CD14-positive monocyte (primary cell): ENCODE data around the gene UBE2I. TPM values are rescaled to one million over a fixed set of nuclear protein-coding genes. Genes with fewer than 3 reads are reported as not detected.
A peak's percentile ranks its signal among the peaks of the same experiment; 100 is the strongest.

Source experiments
- DNase-seq, 3 donors: peaks; one replicate each; pipeline ENCODE4 v3.0.0-alpha.2; 2011 to 2022
- H2AFZ ChIP-seq: 2 replicates; pipeline ENCODE4 v1.6.0; 2012; ENCODE audit warnings: mild to moderate bottlenecking, low read depth, low read length, inconsistent platforms; ENCODE audit not compliant: insufficient read depth, poor library complexity, severe bottlenecking
- H3K27ac ChIP-seq, 2 donors: 1 replicate in 1 of 2; 2 replicates in 1 of 2; pipeline ENCODE4 v1.5.1; 2012 to 2013; ENCODE audit warnings: low read length in 2 of 2, control low read depth in 1 of 2, inconsistent platforms in 1 of 2, low read depth in 1 of 2, mild to moderate bottlenecking in 1 of 2
- H3K27me3 ChIP-seq, 2 donors: one replicate each; pipeline versions ENCODE4 v1.6.0 to v1.6.1; 2011 to 2013; ENCODE audit warnings: low read length in 2 of 2; ENCODE audit not compliant: control insufficient read depth in 2 of 2, insufficient read depth in 2 of 2
- H3K36me3 ChIP-seq, 2 donors: replicated peaks in 1 of 2; 1 replicate in 1 of 2; 2 replicates in 1 of 2; pipeline versions ENCODE4 v1.5.1 to v1.6.1; 2012 to 2013; ENCODE audit warnings: low read length in 2 of 2, control low read depth in 1 of 2, inconsistent platforms in 1 of 2, mild to moderate bottlenecking in 1 of 2; ENCODE audit not compliant: insufficient read depth in 2 of 2, control insufficient read depth in 1 of 2
- H3K4me1 ChIP-seq, 2 donors: 1 replicate in 1 of 2; 2 replicates in 1 of 2; pipeline versions ENCODE4 v1.5.1 to v1.6.1; 2012 to 2013; ENCODE audit warnings: low read length in 2 of 2, control low read depth in 1 of 2, inconsistent platforms in 1 of 2, mild to moderate bottlenecking in 1 of 2, moderate library complexity in 1 of 2; ENCODE audit not compliant: insufficient read depth in 2 of 2, control insufficient read depth in 1 of 2
- H3K4me2 ChIP-seq: replicated peaks from 2 replicates; pipeline ENCODE3; 2012; ENCODE audit warnings: low read length, moderate library complexity, mild to moderate bottlenecking; ENCODE audit not compliant: poor library complexity, severe bottlenecking; ENCODE audit errors: extremely low read depth
- H3K4me3 ChIP-seq, 3 experiments: fragments of 200-600 bp in 1 of 3; sonication (generic) in 1 of 3; replicated peaks in 1 of 3; 1 replicate in 2 of 3; 2 replicates in 1 of 3; pipeline ENCODE4 v1.5.1; 2011 to 2013; ENCODE audit warnings: low read length in 3 of 3, mild to moderate bottlenecking in 3 of 3, control low read depth in 2 of 3, low read depth in 2 of 3, inconsistent platforms in 1 of 3, moderate library complexity in 1 of 3
- H3K79me2 ChIP-seq: 2 replicates; pipeline ENCODE4 v1.6.0; 2012; ENCODE audit warnings: mild to moderate bottlenecking, control low read depth, inconsistent platforms, low read length, moderate library complexity; ENCODE audit not compliant: insufficient read depth
- H3K9ac ChIP-seq: 2 replicates; pipeline ENCODE4 v1.6.0; 2017; ENCODE audit warnings: low read length, mild to moderate bottlenecking; ENCODE audit not compliant: insufficient read depth, poor library complexity, severe bottlenecking
- H3K9me3 ChIP-seq, 2 donors: replicated peaks in 1 of 2; 1 replicate in 1 of 2; 2 replicates in 1 of 2; pipeline versions ENCODE4 v1.5.1 to v1.6.1; 2012 to 2013; ENCODE audit warnings: low read length in 2 of 2, control low read depth in 1 of 2; ENCODE audit not compliant: control insufficient read depth in 1 of 2, insufficient read depth in 1 of 2
- H4K20me1 ChIP-seq: 2 replicates; pipeline ENCODE4 v1.6.0; 2012; ENCODE audit warnings: mild to moderate bottlenecking, low read length, control low read depth, moderate library complexity; ENCODE audit not compliant: insufficient read depth
- H3K27ac Mint-ChIP-seq, 7 donors: one replicate each; pipeline ENCODE4 v1.8.0; 2020; ENCODE audit warnings: mild to moderate bottlenecking in 7 of 7, mixed read lengths in 7 of 7, moderate library complexity in 6 of 7, inconsistent platforms in 2 of 7
- H3K27me3 Mint-ChIP-seq, 3 donors: one replicate each; pipeline ENCODE4 v1.8.0; 2021 to 2022; ENCODE audit warnings: low read depth in 3 of 3, mild to moderate bottlenecking in 3 of 3, mixed read lengths in 3 of 3, moderate library complexity in 3 of 3, inconsistent platforms in 1 of 3
- H3K36me3 Mint-ChIP-seq, 2 donors: one replicate each; pipeline ENCODE4 v1.8.0; 2020; ENCODE audit warnings: mixed read lengths in 2 of 2, inconsistent platforms in 1 of 2, mild to moderate bottlenecking in 1 of 2
- H3K4me1 Mint-ChIP-seq: one replicate; pipeline ENCODE4 v1.8.0; 2020; ENCODE audit warnings: mild to moderate bottlenecking, mixed read lengths
- H3K4me3 Mint-ChIP-seq, 2 donors: one replicate each; pipeline ENCODE4 v1.8.0; 2020; ENCODE audit warnings: mild to moderate bottlenecking in 2 of 2, mixed read lengths in 2 of 2, moderate library complexity in 1 of 2
- H3K9me3 Mint-ChIP-seq, 7 donors: one replicate each; pipeline ENCODE4 v1.8.0; 2020 to 2022; ENCODE audit warnings: mixed read lengths in 7 of 7, mild to moderate bottlenecking in 6 of 7, moderate library complexity in 6 of 7, inconsistent platforms in 2 of 7
- WGBS: methylation state at CpG from one replicate; pipeline ENCODE4 v1.1.5; 2013; ENCODE audit warnings: missing lambda C conversion rate; ENCODE audit not compliant: insufficient coverage; 5-methylcytosine and 5-hydroxymethylcytosine counted together
- intact Hi-C, 2 donors: fragments of 100-400 bp; cut with micrococcal nuclease; formaldehyde crosslinking; loops; one replicate each; pipeline versions ENCODE4 v1.15.0 to v1.15.1; 2023
- polyA minus RNA-seq: library from RNA; depleted of rRNA, polyadenylated mRNA; stranded (reverse); fragments of >200 nt; gene quantifications from 2 replicates; pipeline ENCODE4 v1.2.3, GENCODE V29; 2012
- polyA plus RNA-seq, 3 donors: library from polyadenylated mRNA; depleted of rRNA in 1 of 3; unstranded in 2 of 3; stranded (reverse) in 1 of 3; fragments of 300-500 nt in 2 of 3; fragments of >200 nt in 1 of 3; fragmentation: Illumina TruSeq in 2 of 3; gene quantifications; 1 replicate in 2 of 3; 2 replicates in 1 of 3; pipeline ENCODE4 v1.2.3, GENCODE V29; 2012 to 2021
- total RNA-seq, 12 experiments: library from RNA in 1 of 12; stranded (reverse) in 1 of 12; fragments of 120-200 nt in 1 of 12; gene quantifications; one replicate each; pipeline ENCODE4 v1.2.4 and lab custom pipeline; 2013 to 2026; ENCODE audit warnings: mixed read lengths in 6 of 12, inconsistent platforms in 1 of 12
- TF ChIP-seq, protein P1 (sequence below): fragments of 200-600 bp; IDR thresholded peaks from one replicate; pipeline ENCODE4 v1.8.0; 2022; ENCODE audit warnings: antibody characterized with exemption, mild to moderate bottlenecking

Gene UBE2I
- total RNA-seq (2013): 43.6 TPM
- polyA plus RNA-seq (100 to 1,000 TPM in 1 of 3 donors, 10 to 100 TPM in 2; 76.8 to 112 (median 88.8) TPM), polyA minus RNA-seq (41.3 and 53.0 TPM in 2 replicates), total RNA-seq (lab: John Stamatoyannopoulos, UW) (22.5 to 75.2 (median 53.9) reads per million in 11 experiments)

DNA sequence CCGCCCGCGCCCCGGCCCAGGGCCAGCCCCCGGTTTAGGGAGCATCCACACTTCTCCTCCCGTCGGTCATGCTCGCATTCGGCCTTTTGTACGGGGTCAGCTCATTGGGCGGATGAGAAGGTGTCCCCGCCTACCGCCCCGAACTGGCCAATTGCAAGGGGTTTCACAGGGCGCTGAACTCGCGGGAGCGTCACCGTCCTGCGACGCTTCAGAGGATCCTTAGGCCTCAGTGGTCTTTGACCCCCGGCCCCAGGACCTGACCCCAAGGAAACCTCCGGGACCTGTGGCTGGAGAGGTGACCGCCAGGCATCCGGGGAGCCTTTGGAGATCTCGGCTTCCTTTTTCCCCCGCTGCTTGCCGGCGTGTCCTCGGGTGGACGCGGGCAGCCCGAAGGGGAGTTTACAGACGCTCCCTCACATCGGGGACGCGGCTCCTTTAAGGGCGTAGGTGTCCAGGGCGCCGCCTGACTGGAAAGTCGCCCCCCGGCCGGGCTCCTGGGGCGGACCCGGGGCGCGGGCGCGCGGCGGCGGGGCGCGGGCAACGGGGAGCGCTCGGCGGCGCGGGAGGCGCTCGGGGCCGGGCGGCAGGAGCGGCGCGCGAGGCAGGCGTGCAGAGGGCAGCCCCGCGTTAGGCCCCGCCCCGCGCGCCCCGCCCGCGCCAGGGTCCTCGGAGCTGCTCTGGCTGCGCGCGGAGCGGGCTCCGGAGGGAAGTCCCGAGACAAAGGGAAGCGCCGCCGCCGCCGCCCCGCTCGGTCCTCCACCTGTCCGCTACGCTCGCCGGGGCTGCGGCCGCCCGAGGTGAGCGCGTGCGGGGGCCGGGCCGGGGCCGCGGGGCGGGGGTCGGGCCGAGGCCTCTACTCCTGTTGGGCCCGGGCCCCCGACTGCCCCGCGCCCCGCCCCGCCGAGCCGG, at the start of gene UBE2I:
TSS of gene UBE2I (plus strand) at position 660 of the 909 bp plus-strand sequence. CDS start 4,395 bp downstream, outside the sequence.
- Histone ChIP-seq H3K79me2 (peaks cover 44% of the 10 kb centered on the region), H3K27me3 (no peaks in the 10 kb centered on the region), H3K9me3 (no peaks in the 10 kb centered on the region), H3K4me2 (peak within 1 kb of the TSS; percentile 86), H2AFZ (peak within 1 kb of the TSS; percentile 87), H3K9ac (peak within 1 kb of the TSS; percentile 100), H3K27ac (peak within 1 kb of the TSS; percentile 99 to 100), H3K36me3 (peaks cover 17 to 20% of the 10 kb centered on the region in 2 donors), H3K4me3 (peak within 1 kb of the TSS; percentile 79 to 94 (median 87)), H4K20me1 (peaks cover 44% of the 10 kb centered on the region), H3K4me1 (peaks cover 30 to 33% of the 10 kb centered on the region in 2 donors)
- Mint-ChIP-seq H3K9me3 (peaks cover 0 to 2% (median 0%) of the 10 kb centered on the region in 7 donors), H3K27ac (peak within 1 kb of the TSS; percentile 96 to 100 (median 99)), H3K36me3 (peaks cover 5 to 17% of the 10 kb centered on the region in 2 donors), H3K27me3 (no peaks in the 10 kb centered on the region), H3K4me1 (peaks cover 38% of the 10 kb centered on the region), H3K4me3 (peak within 1 kb of the TSS; percentile 95 to 98)
- whole genome bisulfite sequencing: under 1% methylated on average over 112 of the region's 117 CpGs
- TF ChIP-seq, protein P1, sequence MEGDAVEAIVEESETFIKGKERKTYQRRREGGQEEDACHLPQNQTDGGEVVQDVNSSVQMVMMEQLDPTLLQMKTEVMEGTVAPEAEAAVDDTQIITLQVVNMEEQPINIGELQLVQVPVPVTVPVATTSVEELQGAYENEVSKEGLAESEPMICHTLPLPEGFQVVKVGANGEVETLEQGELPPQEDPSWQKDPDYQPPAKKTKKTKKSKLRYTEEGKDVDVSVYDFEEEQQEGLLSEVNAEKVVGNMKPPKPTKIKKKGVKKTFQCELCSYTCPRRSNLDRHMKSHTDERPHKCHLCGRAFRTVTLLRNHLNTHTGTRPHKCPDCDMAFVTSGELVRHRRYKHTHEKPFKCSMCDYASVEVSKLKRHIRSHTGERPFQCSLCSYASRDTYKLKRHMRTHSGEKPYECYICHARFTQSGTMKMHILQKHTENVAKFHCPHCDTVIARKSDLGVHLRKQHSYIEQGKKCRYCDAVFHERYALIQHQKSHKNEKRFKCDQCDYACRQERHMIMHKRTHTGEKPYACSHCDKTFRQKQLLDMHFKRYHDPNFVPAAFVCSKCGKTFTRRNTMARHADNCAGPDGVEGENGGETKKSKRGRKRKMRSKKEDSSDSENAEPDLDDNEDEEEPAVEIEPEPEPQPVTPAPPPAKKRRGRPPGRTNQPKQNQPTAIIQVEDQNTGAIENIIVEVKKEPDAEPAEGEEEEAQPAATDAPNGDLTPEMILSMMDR: no peak
- intact Hi-C loops: loop anchor here in 1 of 2 donors (10.0 kb wide), 1 partner anchor 106 kb away; the partner anchor contains the start of gene UNKL
- DNase-seq: peak; percentile 90 to 98 (median 94)

DNA sequence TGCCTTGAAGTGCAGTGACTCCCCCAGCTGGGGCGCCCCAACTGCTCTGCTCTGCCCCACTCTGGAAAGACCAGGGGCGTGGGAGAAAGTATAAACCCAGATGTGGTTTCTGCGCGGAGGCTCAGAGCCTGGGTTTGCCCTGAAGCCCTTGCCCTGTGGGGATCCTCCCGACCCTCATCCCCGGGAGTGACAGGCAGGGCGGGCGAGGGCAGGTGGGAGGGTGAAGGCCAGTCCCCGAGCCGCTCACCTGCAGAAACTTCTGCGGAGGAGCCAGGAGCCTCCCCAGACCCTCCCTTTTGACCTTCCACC, 49.7 kb upstream of the UBE2I start:
- Mint-ChIP-seq H3K9me3 (peaks cover under 1 to 7% (median 4%) of the 10 kb centered on the region in 7 donors), H3K4me3 (no peak overlapping the region), H3K27me3 (peaks cover 29 to 54% (median 30%) of the 10 kb centered on the region in 3 donors), H3K36me3 (no peaks in the 10 kb centered on the region), H3K4me1 (peaks cover 4% of the 10 kb centered on the region), H3K27ac (no peak overlapping the region)
- no peak for DNase-seq
- Histone ChIP-seq H3K9ac (no peak overlapping the region), H2AFZ (no peak overlapping the region), H3K4me3 (no peak overlapping the region), H3K36me3 (no peaks in the 10 kb centered on the region), H3K79me2 (no peaks in the 10 kb centered on the region), H3K27ac (no peak overlapping the region), H3K27me3 (peaks cover 0 to 41% of the 10 kb centered on the region in 2 donors), H3K9me3 (no peaks in the 10 kb centered on the region), H3K4me1 (no peaks in the 10 kb centered on the region), H3K4me2 (no peak overlapping the region), H4K20me1 (no peaks in the 10 kb centered on the region)
- intact Hi-C loops: loop anchor here in 1 of 2 donors (10.0 kb wide), 1 partner anchor 45 kb away; no protein-coding TSS in a partner anchor
- TF ChIP-seq, protein P1: no peak
- WGBS: 45% methylated on average over 5 of the region's 11 CpGs
